Measurements from ENCODE around the gene ELF1.

Gene ELF1

GRCh38 chr13:40958655-40959054, 60.5 kb downstream of the ELF1 start:
- no peak for DNase-seq (ENCODE audit: extremely low read depth, low read depth)
- TF ChIP-seq, protein P1, sequence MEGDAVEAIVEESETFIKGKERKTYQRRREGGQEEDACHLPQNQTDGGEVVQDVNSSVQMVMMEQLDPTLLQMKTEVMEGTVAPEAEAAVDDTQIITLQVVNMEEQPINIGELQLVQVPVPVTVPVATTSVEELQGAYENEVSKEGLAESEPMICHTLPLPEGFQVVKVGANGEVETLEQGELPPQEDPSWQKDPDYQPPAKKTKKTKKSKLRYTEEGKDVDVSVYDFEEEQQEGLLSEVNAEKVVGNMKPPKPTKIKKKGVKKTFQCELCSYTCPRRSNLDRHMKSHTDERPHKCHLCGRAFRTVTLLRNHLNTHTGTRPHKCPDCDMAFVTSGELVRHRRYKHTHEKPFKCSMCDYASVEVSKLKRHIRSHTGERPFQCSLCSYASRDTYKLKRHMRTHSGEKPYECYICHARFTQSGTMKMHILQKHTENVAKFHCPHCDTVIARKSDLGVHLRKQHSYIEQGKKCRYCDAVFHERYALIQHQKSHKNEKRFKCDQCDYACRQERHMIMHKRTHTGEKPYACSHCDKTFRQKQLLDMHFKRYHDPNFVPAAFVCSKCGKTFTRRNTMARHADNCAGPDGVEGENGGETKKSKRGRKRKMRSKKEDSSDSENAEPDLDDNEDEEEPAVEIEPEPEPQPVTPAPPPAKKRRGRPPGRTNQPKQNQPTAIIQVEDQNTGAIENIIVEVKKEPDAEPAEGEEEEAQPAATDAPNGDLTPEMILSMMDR (IDR thresholded peaks at IDR 0.05; ENCODE audit: low read depth, low read length), result no peak

- TF ChIP-seq, protein P1 (IDR thresholded peaks at IDR 0.05; ENCODE audit: low read depth, low read length), result no peak
- no peak for DNase-seq (ENCODE audit: extremely low read depth, low read depth)
Observed at GRCh38 chr13:40946485-40946884, 72.6 kb downstream of the ELF1 start.

GRCh38 chr13:40943073-40943472, 76.0 kb downstream of the ELF1 start:
- TF ChIP-seq, protein P1 (IDR thresholded peaks at IDR 0.05; ENCODE audit: low read depth, low read length), result no peak
- no peak for DNase-seq (ENCODE audit: extremely low read depth, low read depth)

DNA sequence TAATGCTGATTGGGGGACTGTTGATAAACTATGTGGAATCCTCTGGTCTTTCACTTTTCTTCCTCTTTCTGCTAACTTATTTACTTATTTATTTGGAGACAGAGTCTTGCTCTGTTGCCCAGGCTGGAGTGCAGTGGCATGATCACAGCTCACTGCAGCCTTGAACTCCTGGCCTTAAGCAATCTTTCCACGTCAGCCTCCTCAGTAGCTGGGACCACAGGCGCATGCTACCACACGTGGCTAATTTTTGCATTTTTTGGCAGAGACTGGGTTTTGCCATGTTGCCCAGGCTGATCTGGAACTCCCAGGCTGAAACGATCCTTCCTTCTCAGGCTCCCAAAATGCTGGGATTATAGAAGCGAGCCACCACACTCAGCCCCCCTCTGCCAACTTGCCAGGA, 77.5 kb downstream of the ELF1 start:
- TF ChIP-seq, protein P1 (IDR thresholded peaks at IDR 0.05; ENCODE audit: low read depth, low read length), result no peak
- no peak for DNase-seq (ENCODE audit: extremely low read depth, low read depth)

GRCh38 chr13:40940841-40941240, 78.3 kb downstream of the ELF1 start:
- TF ChIP-seq, protein P1 (IDR thresholded peaks at IDR 0.05; ENCODE audit: low read depth, low read length), result no peak
- DNase-seq (ENCODE audit: extremely low read depth, low read depth), result no peak

DNA sequence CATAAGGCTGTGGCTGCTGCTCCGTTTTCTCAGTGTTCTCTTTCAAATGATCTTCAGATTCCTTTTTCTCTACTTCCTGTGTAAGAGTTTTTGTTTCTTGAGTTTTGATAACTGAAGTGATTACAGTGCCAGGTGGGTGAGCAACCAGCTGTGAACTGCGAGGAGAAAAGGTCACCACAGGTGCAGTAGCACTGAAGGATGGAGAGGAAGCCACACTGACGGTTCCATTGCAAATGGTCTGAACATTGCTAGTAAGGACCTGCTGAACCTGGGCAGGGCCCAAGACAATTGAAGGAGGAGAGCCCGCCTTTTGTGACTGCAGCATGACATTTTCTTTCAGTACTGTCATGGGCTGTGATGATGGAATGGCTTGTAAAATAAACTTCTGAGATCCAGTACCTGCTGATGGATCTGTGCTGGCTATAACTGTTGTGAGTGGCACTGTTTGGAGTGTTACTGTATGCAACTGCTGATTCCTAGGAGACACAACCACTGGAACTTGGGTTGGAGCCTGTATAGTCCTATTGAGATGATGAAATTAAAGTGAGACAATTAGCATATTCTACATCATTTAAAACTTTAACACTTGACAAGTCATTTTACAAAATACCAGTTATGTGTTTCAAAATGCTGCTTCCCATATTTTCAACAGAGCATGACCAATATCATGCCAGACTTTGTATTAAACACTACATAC, 85.5 kb downstream of the ELF1 start:
- TF ChIP-seq, protein P1 (IDR thresholded peaks at IDR 0.05; ENCODE audit: low read depth, low read length), result no peak
- DNase-seq (ENCODE audit: extremely low read depth, low read depth), result no peak

DNA sequence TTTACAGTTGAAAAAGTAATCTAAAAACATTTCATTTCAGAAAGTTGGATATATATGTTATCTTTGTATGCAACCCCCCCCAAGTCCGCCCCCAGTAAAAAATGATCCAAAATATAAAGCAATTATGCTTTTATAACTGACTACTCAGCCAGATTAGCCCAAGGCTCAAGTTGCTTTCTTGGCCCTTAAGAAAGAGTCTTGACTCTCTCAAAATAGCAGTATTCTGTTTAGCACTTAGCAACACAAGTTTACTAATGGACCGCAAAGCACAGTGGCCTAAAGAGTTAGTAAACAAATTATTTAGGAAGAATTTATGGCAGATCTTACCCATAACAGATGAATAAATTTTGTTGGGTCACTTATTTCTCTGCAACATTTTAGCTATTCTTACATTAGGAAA, 86.9 kb downstream of the ELF1 start:
- TF ChIP-seq, protein P1 (IDR thresholded peaks at IDR 0.05; ENCODE audit: low read depth, low read length), result no peak
- no peak for DNase-seq (ENCODE audit: extremely low read depth, low read depth)

All from AG09319 (cell line).